Stimulated activated naive CD8-positive, alpha-beta T cell treated with anti-CD3 and anti-CD28 coated beads, Interleukin-15, Interleukin-2, amounts not matched to agents 100 ng/mL and 50 ng/mL, for 24 hours (primary cell): ENCODE results near the gene PRDM16.

ENCODE experiments used
- H3K27ac Mint-ChIP-seq: one replicate; pipeline ENCODE4 v1.8.0; 2021; ENCODE audit warnings: mild to moderate bottlenecking, mixed read lengths
- H3K27me3 Mint-ChIP-seq: one replicate; pipeline ENCODE4 v1.8.0; 2021; ENCODE audit warnings: mixed read lengths
- H3K36me3 Mint-ChIP-seq: one replicate; pipeline ENCODE4 v1.8.0; 2021; ENCODE audit warnings: low read depth, mixed read lengths
- H3K4me1 Mint-ChIP-seq: one replicate; pipeline ENCODE4 v1.8.0; 2021; ENCODE audit warnings: low read depth, mixed read lengths
- H3K4me3 Mint-ChIP-seq: one replicate; pipeline ENCODE4 v1.8.0; 2021; ENCODE audit warnings: mild to moderate bottlenecking, mixed read lengths
- H3K9me3 Mint-ChIP-seq: one replicate; pipeline ENCODE4 v1.8.0; 2021; ENCODE audit warnings: mixed read lengths

The PRDM16 gene

DNA sequence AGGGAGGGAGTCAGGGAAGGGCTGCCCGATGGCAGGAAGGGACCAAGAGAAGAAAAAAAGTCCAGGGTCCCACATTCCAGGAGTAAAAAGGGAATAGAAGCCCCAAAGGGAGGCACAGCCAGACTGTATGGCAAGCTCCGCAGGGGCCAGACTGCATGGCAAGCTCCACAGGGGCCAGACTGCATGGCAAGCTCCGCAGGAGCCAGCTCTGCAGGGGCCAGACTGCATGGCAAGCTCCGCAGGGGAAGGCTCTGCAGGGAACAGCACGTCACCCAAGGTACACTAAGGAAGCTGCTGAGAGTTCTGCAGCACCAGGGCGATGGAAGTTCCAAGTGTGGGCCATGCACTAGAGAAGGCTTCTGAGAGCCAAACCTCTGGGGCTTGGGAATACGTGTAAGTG, 228.8 kb downstream of the PRDM16 start:
- no peaks in the 10 kb centered on the region for H3K36me3 Mint-ChIP-seq
- H3K4me1 Mint-ChIP-seq, result no peaks in the 10 kb centered on the region
- no peak overlapping the region for H3K27ac Mint-ChIP-seq
- no peaks in the 10 kb centered on the region for H3K9me3 Mint-ChIP-seq
- H3K27me3 Mint-ChIP-seq, result no peaks in the 10 kb centered on the region
- no peak overlapping the region for H3K4me3 Mint-ChIP-seq

DNA sequence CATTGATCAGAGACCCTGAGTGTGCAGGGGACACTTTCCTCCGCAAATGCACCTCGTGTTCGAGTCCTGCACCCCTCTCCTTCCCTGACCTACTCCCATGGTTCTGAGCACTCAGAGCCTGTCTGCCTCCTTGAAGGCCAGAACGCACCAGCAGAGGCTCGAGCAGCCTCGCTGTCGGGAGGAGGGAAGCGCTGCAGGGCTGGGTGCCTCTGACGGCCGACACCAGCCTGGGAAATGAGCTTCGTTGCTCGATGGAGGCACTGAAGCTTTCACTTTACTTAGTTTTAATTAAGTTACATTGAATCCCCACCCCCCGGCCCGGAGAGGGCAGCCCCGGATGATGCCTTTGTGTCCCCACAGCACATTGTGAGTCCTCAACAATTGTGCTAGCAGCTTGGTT, 229.2 kb downstream of the PRDM16 start:
- Mint-ChIP-seq H3K4me3 (no peak overlapping the region), H3K4me1 (no peaks in the 10 kb centered on the region), H3K9me3 (no peaks in the 10 kb centered on the region), H3K27ac (no peak overlapping the region), H3K36me3 (no peaks in the 10 kb centered on the region), H3K27me3 (no peaks in the 10 kb centered on the region)

DNA sequence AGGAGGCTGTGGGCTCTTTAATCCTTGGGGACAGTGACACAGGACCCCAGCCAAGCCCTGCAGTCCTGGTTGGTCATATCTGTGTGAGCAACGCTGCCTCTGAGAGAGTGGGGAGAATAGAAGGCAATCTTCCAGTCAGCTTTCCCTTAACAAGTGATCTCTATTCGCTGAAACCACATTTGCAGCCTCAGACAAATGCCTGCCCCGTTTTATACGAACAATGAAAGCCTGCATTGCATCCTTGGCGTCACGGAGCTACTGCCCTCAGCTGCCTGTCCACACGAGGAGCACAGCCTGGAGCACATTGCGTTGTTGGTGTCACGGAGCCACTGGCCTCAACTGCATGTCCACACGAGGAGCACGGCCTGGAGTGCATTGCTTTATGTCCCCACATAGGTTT, 235.2 kb downstream of the PRDM16 start:
- no peaks in the 10 kb centered on the region for H3K27me3 Mint-ChIP-seq
- no peak overlapping the region for H3K27ac Mint-ChIP-seq
- no peaks in the 10 kb centered on the region for H3K9me3 Mint-ChIP-seq
- H3K4me1 Mint-ChIP-seq, result no peaks in the 10 kb centered on the region
- no peak overlapping the region for H3K4me3 Mint-ChIP-seq
- H3K36me3 Mint-ChIP-seq, result no peaks in the 10 kb centered on the region

DNA sequence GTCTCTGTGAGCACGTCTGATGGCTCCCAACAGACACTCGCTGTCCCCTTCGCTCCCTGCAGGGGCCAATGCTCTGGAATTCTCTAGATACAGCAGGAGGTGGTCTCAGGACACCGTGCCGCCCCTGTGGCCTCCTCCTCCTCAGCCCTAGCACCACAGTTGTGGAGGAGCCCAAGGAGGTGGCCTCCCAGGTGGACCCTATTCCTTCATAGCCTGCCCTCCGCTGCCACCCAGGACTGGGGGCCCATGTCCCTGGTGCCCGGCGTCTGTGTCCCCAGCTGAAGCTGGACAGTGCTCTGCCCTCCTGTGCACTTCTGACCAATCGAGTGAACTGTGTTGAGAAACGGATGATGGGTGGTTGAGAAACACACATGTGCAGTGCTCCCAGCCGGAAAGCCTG, 235.7 kb downstream of the PRDM16 start:
- Mint-ChIP-seq H3K27me3 (no peaks in the 10 kb centered on the region), H3K36me3 (no peaks in the 10 kb centered on the region), H3K4me1 (no peaks in the 10 kb centered on the region), H3K27ac (no peak overlapping the region), H3K9me3 (no peaks in the 10 kb centered on the region), H3K4me3 (no peak overlapping the region)

DNA sequence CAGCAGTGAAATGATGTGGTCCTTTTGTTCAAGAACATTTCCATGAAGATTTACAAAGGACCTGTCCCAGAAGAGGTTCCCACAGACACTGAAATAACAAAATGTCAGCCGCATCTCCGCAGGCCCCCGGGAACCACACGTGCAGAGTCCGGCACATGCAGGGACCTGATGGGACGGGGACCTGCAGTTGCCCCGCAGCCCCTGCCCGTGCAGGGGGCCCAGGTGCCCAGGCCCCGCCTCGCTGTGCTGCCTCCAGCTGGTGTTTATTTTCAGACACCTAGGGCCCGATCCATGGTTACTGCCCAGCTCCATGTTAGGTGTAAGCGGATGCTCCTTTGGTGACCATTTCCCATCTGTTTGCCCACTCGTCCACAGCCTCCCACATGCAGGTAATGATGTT, 236.2 kb downstream of the PRDM16 start:
- Mint-ChIP-seq H3K9me3 (no peaks in the 10 kb centered on the region), H3K27me3 (no peaks in the 10 kb centered on the region), H3K27ac (no peak overlapping the region)

DNA sequence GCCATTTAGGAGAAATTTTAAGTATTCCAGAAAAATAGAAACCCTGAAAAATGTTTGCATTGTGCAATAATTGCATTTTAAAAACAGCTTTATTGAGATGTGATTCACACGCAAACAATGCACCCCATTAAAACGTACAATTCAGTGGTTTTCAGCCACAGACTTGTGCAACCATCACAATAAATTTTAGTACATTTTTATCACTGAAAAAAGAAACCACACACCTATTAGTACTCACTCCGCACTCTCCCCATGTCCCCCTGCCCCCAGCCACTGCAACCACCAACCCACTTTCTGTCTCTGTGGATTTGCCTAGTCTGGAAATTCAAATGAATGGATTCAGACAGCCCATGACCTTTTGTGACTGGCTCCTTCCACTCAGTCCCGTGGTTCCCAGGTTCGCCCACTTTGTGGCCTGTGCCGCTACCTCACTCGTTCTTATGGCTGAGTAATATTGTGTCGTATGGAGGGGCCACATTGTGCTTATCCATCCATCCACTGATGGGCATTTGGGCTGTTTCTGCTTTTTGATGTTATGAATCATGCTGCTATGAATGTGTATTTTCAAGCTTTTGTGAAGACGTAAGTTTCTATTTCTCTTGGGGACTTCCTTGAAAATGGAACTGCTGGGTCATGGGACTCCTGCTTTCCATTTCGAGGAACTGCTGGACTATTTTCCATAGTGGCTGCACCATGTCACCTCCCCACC, 237.7 kb downstream of the PRDM16 start:
- H3K9me3 Mint-ChIP-seq, result no peaks in the 10 kb centered on the region
- H3K4me1 Mint-ChIP-seq, result no peaks in the 10 kb centered on the region
- H3K36me3 Mint-ChIP-seq, result no peaks in the 10 kb centered on the region
- no peak overlapping the region for H3K4me3 Mint-ChIP-seq
- no peak overlapping the region for H3K27ac Mint-ChIP-seq
- peaks cover 4% of the 10 kb centered on the region for H3K27me3 Mint-ChIP-seq

More for the DNA sequence above, 236.2 kb downstream of the PRDM16 start:
- Mint-ChIP-seq H3K4me3 (no peak overlapping the region), H3K36me3 (no peaks in the 10 kb centered on the region), H3K4me1 (no peaks in the 10 kb centered on the region)

DNA sequence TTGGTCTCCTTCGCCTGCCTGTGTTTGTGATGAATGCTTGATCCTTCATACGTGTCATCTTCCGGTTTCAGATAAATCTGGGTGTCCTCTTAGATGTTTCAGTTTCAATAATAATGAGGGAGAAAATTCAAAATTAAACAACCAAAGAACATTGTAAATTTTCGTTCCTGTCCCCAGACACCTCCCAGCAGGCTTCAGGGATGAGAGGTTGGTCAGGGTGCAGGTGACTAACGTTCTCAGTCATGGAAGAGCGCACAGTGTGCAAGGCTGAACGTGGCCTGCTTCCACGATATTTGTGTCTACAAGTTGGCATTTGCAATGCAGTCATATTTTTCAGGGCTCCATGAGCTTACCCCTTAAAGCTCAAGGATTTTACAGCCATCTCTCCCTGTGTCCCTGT, 238.4 kb downstream of the PRDM16 start:
- peaks cover 4% of the 10 kb centered on the region for H3K27me3 Mint-ChIP-seq
- no peak overlapping the region for H3K27ac Mint-ChIP-seq
- no peaks in the 10 kb centered on the region for H3K9me3 Mint-ChIP-seq
- no peaks in the 10 kb centered on the region for H3K4me1 Mint-ChIP-seq
- no peaks in the 10 kb centered on the region for H3K36me3 Mint-ChIP-seq
- no peak overlapping the region for H3K4me3 Mint-ChIP-seq

DNA sequence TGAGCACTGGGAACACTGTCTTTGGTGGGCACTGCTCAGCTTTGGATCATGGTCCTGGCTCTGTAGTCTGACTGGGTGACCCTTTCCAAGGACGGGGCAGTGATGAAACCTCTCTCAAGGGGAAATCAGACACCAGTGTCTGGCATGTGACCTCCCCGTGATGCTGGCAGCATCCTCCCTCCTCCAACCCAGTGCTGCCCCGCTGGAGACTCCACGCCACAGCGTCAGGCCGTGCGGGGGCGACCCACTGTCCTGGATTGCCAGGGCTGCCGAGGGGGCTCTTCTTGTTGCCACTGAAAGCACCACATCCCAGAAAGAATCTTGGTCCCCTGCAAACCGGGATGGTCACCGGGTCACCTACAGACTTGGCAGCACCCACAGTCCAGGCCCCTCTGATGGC, 239.1 kb downstream of the PRDM16 start:
- Mint-ChIP-seq H3K27me3 (peaks cover 11% of the 10 kb centered on the region), H3K9me3 (no peaks in the 10 kb centered on the region), H3K4me1 (peaks cover 5% of the 10 kb centered on the region), H3K4me3 (no peak overlapping the region), H3K27ac (no peak overlapping the region), H3K36me3 (no peaks in the 10 kb centered on the region)

DNA sequence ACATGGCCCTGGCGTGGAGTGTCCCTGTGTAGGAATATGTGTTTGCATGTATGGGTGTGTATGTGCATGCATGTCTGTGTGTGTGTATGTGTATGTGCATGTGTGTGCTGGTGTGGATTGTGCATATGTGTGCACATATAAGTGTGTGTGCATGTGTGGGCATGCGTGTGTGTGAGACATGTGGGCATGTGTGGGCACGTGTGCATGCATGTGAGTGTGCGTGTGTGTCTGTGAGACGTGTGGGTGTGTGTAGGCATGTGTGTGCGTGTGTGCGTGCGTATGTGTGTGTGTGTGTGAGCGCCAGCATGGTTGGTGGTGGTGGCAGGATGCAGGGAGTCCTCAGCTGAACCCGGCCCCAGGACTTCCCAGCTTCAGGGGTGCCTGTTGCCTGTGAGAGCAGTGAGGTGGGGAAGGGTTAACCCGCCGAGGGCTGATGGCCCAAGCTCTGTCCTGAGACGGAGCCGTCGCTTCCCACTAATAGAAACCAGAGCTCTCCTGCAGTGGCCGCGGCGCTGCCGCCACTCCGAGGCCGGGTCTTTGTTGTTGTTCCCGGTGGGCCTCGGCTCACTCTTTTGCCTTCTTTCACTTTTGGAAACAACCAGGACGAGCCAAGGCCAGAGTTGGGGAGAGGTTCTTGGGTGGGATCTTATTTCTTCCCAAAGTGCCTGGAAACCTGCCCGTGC, 241.9 kb downstream of the PRDM16 start:
- peaks cover 15% of the 10 kb centered on the region for H3K4me1 Mint-ChIP-seq
- H3K27me3 Mint-ChIP-seq, result peaks cover 13% of the 10 kb centered on the region
- H3K9me3 Mint-ChIP-seq, result no peaks in the 10 kb centered on the region
- no peaks in the 10 kb centered on the region for H3K36me3 Mint-ChIP-seq
- H3K27ac Mint-ChIP-seq, result no peak overlapping the region
- no peak overlapping the region for H3K4me3 Mint-ChIP-seq

DNA sequence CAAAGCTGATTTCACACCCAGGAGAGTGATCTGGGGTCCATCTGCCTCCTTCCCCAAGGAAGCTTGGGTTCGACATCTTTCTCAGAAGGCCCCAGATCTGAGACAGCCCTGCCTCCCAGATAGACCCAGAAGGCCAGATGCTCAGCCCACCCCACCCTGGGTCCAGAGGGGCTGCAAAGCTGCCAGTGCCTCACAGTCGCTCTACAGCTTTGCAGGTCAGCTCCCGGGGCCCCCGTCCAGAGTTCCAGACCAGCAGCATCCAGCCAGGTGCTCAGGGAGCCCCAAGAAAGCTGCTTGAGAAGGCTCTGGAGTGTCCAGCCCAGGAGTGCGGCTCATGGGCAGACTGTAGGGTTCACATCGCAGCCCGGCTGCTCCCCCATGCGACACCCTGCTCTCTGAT, 242.7 kb downstream of the PRDM16 start:
- H3K9me3 Mint-ChIP-seq, result peaks cover 5% of the 10 kb centered on the region
- no peak overlapping the region for H3K4me3 Mint-ChIP-seq
- H3K4me1 Mint-ChIP-seq, result peaks cover 19% of the 10 kb centered on the region
- H3K27ac Mint-ChIP-seq, result no peak overlapping the region
- no peaks in the 10 kb centered on the region for H3K36me3 Mint-ChIP-seq
- peaks cover 13% of the 10 kb centered on the region for H3K27me3 Mint-ChIP-seq

DNA sequence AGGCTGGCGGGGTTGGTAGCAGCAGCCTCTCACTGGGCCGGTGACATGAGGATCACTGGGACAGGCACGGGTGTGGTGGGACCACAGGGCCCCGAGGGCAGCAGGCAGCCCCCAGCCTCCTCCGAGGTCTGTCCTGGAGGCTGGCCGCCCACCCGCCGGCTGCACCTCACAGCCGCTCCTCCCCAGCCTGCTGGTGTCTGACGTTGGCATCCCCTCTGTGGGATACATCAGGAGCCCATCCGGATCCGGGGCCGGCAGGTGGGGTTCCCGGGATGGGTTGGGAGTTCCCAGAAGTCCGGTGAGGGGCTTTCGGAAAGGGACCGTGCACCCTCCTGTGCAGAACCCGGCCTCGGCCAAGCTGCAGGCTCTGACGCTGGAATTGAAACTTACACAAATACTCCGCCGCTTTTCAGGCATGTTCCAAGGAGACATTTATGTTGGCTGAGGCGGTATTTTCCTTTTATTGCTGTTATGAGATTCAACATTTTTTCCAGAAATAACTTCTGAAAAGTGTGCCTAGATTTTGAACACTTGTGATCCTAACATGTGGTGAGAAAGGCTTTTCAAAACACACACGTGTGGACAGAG, 243.4 kb downstream of the PRDM16 start:
- Mint-ChIP-seq H3K9me3 (peaks cover 8% of the 10 kb centered on the region), H3K27ac (no peak overlapping the region), H3K4me1 (peaks cover 23% of the 10 kb centered on the region), H3K27me3 (peaks cover 13% of the 10 kb centered on the region), H3K4me3 (no peak overlapping the region), H3K36me3 (no peaks in the 10 kb centered on the region)

DNA sequence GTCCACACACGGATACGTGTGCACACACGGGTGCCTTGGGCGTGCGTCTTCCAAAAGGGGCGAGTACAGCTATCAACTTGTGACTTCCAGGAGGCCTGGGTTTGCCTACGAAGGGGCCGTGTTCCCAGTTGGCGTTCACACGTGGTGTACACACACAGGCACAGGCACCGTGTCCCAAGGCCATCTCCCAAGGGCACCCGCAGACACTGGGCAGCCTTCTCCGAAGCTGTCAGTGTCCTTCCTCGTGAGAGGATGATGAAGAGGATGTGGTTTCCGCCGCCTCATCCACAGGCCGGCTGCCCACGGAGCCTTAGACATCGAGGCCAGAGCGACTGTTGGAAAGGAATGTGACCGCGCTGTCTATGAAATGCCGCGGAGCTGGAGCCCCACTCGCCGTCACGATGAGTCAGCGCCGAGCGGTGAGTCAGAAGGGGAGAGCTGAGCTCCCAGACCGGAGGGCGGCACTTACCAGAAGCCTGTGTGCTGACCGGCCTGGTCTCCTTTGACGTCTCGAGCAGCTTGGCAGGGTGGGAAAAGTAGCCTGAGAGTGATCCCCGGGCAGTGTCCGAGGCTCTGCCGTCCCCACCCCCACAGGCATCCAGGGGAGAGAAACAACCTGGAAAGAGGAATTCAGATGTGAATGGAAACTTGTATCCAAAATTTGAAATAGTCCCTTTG, 244.0 kb downstream of the PRDM16 start:
- Mint-ChIP-seq H3K27ac (no peak overlapping the region), H3K4me1 (peaks cover 23% of the 10 kb centered on the region), H3K27me3 (peaks cover 13% of the 10 kb centered on the region), H3K4me3 (no peak overlapping the region), H3K9me3 (peaks cover 8% of the 10 kb centered on the region), H3K36me3 (no peaks in the 10 kb centered on the region)

DNA sequence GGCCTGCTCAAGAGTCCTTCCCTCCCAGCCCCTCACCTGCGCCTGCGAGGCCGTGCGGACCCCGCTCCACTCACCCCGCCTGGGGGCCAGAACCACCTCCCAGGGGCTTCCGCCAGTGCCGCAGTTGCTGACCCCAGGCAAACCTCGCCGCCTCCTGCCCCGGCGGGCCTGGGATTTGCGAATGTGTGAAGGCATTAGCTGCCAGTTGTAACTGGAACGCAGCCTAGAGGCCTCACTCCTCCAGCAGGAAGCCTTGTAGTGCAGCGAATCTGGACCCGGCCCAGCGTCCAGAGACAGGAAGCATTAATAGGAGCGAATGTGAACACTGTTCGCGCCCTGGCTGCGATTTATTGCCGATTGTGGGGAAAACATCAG, 244.6 kb downstream of the PRDM16 start:
- Mint-ChIP-seq H3K27me3 (peaks cover 13% of the 10 kb centered on the region), H3K27ac (no peak overlapping the region), H3K4me1 (peaks cover 23% of the 10 kb centered on the region), H3K36me3 (no peaks in the 10 kb centered on the region), H3K4me3 (no peak overlapping the region), H3K9me3 (peaks cover 8% of the 10 kb centered on the region)

DNA sequence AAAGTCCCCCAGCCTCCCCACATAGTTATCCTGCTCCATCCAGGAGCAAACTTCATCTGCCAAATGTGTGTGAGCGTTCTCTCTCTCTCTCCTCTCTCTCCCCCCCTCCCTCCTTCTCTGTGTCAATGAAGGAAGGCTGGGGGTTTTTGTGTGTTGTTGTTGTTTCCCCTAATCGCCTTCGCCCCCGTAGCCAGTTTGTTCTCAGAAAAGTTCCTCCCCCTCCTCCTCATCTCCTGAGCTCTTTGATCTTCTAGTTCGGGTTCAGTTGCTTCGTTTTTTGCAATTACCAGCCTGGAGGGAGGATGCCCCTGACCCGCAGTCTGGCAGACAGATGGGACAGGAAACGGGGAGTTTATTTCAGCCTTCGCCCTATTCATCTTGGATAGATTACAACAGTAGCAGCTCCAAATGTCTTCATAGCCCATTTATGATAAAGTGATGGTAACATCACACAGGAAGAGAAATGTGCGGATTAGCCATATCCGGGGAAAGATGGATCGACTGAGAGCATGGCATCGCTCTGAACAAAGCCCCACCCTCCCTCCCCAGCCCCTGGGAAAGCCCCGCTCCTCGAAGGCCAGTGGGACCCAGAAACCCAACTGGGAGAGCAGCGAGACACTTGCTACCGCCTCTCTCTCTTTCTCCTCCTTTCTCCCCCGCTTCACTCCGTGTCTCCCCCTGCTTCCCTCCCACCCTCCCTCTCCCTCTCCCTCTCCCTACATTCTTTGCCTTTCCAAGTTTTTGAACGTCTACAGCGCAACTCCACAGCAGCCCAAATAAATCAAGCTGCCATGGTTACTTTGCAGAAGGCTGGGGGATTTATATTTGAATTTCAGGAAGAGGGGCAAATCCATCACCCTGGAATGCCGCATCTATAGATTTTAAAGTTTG, 245.7 kb downstream of the PRDM16 start:
- Mint-ChIP-seq H3K27me3 (peaks cover 13% of the 10 kb centered on the region), H3K4me3 (no peak overlapping the region), H3K4me1 (peaks cover 23% of the 10 kb centered on the region), H3K36me3 (no peaks in the 10 kb centered on the region), H3K9me3 (peaks cover 8% of the 10 kb centered on the region), H3K27ac (peak overlapping the region; percentile 58)
